K562 (cell line): Measurements from ENCODE around the gene NF1. TPM values are rescaled to one million over a fixed set of nuclear protein-coding genes. Genes with fewer than 3 reads are reported as not detected.
"Not testable (repeated sequence)": the region's sequence is repeated elsewhere in the genome, so short reads cannot be mapped to it uniquely, and the experiment has no call there.

Experiments
- ATAC-seq: fragments of 200-7000 bp; cut with Tn5 transposase; 3 replicates; pipeline ENCODE4 v1.9.1; 2020; ENCODE audit warnings: moderate library complexity
- BruUV-seq: library from RNA; stranded (reverse); fragments of 400-500 nt; replicated peaks from 2 replicates; lab custom pipeline; 2021; lab: Mats Ljungman, UMichigan
- CTCF ChIA-PET: fragments of 300-600 bp; formaldehyde crosslinking; extraction: SDS; loops from one replicate; lab custom pipeline; 2021; ENCODE audit warnings: low intra/inter-chr PET ratio; lab: Yijun Ruan, JAX
- POLR2A ChIA-PET: fragments of 300-600, 350-650 bp; sonication (Branson Sonifier 250); formaldehyde crosslinking; extraction: SDS; loops from one replicate; lab custom pipeline; 2021; ENCODE audit warnings: antibody characterized with exemption, inconsistent platforms; lab: Yijun Ruan, JAX
- DNase-seq, 4 experiments: peaks; one replicate each; pipeline versions ENCODE4 v3.0.0 to v3.0.0-alpha.2; 2011 to 2018; ENCODE audit warnings: low spot score in 3 of 4, mixed read lengths in 3 of 4; ENCODE audit errors: extremely low read depth in 1 of 4
- FAIRE-seq: peaks from 2 replicates; lab custom pipeline; 2011; peaks lifted over from hg19 to GRCh38; lab: Jason Lieb, UNC
- H2AFZ ChIP-seq: 2 replicates; pipeline ENCODE4 v1.6.0; 2011; ENCODE audit warnings: low read depth, low read length, control low read depth, inconsistent platforms
- H3K27ac ChIP-seq: fragments of 200-600 bp; 3 replicates; pipeline ENCODE4 v1.8.0; 2011; ENCODE audit warnings: low read depth, mild to moderate bottlenecking, control low read depth, inconsistent platforms, low read length, moderate library complexity, mixed read lengths; ENCODE audit errors: extremely low read depth
- H3K27me3 ChIP-seq, 2 experiments: fragments of 300-600 bp in 1 of 2; 2 replicates in 1 of 2; 3 replicates in 1 of 2; pipeline versions ENCODE4 v1.6.0 to v1.8.0; 2011; ENCODE audit warnings: inconsistent platforms in 2 of 2, low read length in 2 of 2, mild to moderate bottlenecking in 1 of 2, mixed read lengths in 1 of 2, moderate library complexity in 1 of 2; ENCODE audit not compliant: control insufficient read depth in 2 of 2, insufficient read depth in 2 of 2
- H3K36me3 ChIP-seq: fragments of 300-600 bp; 3 replicates; pipeline ENCODE4 v1.8.0; 2011; ENCODE audit warnings: mild to moderate bottlenecking, low read length, inconsistent platforms; ENCODE audit not compliant: control insufficient read depth, insufficient read depth
- H3K4me1 ChIP-seq, 2 experiments: fragments of 200-600 bp in 1 of 2; replicated peaks in 1 of 2; 2 replicates in 1 of 2; 3 replicates in 1 of 2; pipeline versions ENCODE4 v1.5.1 to v1.8.0; 2011; ENCODE audit warnings: inconsistent platforms in 2 of 2, low read length in 2 of 2, mild to moderate bottlenecking in 1 of 2, mixed read lengths in 1 of 2, moderate library complexity in 1 of 2; ENCODE audit not compliant: control insufficient read depth in 2 of 2, insufficient read depth in 2 of 2
- H3K4me2 ChIP-seq: 2 replicates; pipeline ENCODE4 v1.6.1; 2011; ENCODE audit warnings: low read length, control low read depth, inconsistent platforms, mixed read lengths; ENCODE audit not compliant: insufficient read depth
- H3K4me3 ChIP-seq: fragments of 200-600 bp; sonication (generic), shearing (Covaris generic); 2 replicates; pipeline ENCODE4 v1.5.1; 2016; ENCODE audit warnings: control low read depth, inconsistent platforms
- H3K79me2 ChIP-seq: fragments of 200-600 bp; 3 replicates; pipeline ENCODE4 v1.8.0; 2011; ENCODE audit warnings: low read length, inconsistent platforms; ENCODE audit not compliant: control insufficient read depth, insufficient read depth
- H3K9ac ChIP-seq, 2 experiments: 2 replicates each; pipeline versions ENCODE4 v1.6.0 to v1.6.1; 2011; ENCODE audit warnings: low read depth in 2 of 2, low read length in 2 of 2, control low read depth in 1 of 2, inconsistent platforms in 1 of 2, mild to moderate bottlenecking in 1 of 2, mixed read lengths in 1 of 2; ENCODE audit not compliant: insufficient read depth in 1 of 2
- H3K9me1 ChIP-seq: one replicate; pipeline ENCODE4 v1.6.0; 2011; ENCODE audit warnings: inconsistent platforms, mild to moderate bottlenecking, low read length, moderate library complexity; ENCODE audit not compliant: control insufficient read depth, insufficient read depth
- H3K9me3 ChIP-seq: replicated peaks from 2 replicates; pipeline ENCODE4 v1.5.1; 2011; ENCODE audit warnings: low read depth, low read length, inconsistent platforms; ENCODE audit not compliant: control insufficient read depth, insufficient read depth
- H4K20me1 ChIP-seq: replicated peaks from 2 replicates; pipeline ENCODE4 v1.6.1; 2011; ENCODE audit warnings: low read length, inconsistent platforms, mixed read lengths; ENCODE audit not compliant: control insufficient read depth, insufficient read depth
- DACH1 ChIP-seq: fragments of 450-650 bp; IDR thresholded peaks from 2 replicates; pipeline ENCODE4 v1.6.1; 2018; ENCODE audit not compliant: partially characterized antibody
- MTA1 ChIP-seq: fragments of 450-650 bp; IDR thresholded peaks from 2 replicates; pipeline ENCODE4 v1.6.1; 2017; ENCODE audit warnings: borderline replicate concordance
- ZBTB2 ChIP-seq: fragments of 450-650 bp; IDR thresholded peaks from 2 replicates; pipeline ENCODE4 v1.6.1; 2016; ENCODE audit warnings: antibody characterized with exemption
- ZEB2 ChIP-seq: fragments of 450-650 bp; IDR thresholded peaks from 2 replicates; pipeline ENCODE4 v1.6.1; 2016
- WGBS: fragments of 100-300 bp; shearing (Covaris generic); methylation state at CpG from one replicate; pipeline ENCODE4 v1.1.6; 2016; ENCODE audit warnings: low coverage, mixed read lengths; ENCODE audit not compliant: insufficient coverage; ENCODE audit errors: missing lambda C conversion rate; 5-methylcytosine and 5-hydroxymethylcytosine counted together
- in situ Hi-C: fragments of 300-500 bp; cut with MboI; formaldehyde crosslinking; loops from 4 replicates; pipeline ENCODE4 v1.15.0; 2018; ENCODE audit warnings: inconsistent platforms, mixed read lengths
- intact Hi-C: fragments of 100-400 bp; cut with micrococcal nuclease; formaldehyde crosslinking; loops from 2 replicates; pipeline ENCODE4 v1.14.2; 2022
- polyA plus RNA-seq, 8 experiments: library from polyadenylated mRNA; depleted of rRNA in 4 of 8; stranded (reverse) in 5 of 8; unstranded in 3 of 8; fragments of >200 nt; fragmentation: Nextera tagmentation in 2 of 8; fragmentation: Illumina TruSeq in 1 of 8; extraction: Ambion mirVana in 2 of 8; extraction: Trizol in 1 of 8; gene quantifications; 2 replicates each; pipeline versions ENCODE4 v1.2.1 to v1.2.3, GENCODE V29; 2011 to 2014; ENCODE audit warnings: inconsistent platforms in 1 of 8, missing spikeins in 1 of 8
- total RNA-seq, 7 experiments: library from RNA; depleted of rRNA in 6 of 7; stranded (reverse); fragments of >200 nt in 6 of 7; fragmentation: Illumina TruSeq in 2 of 7; extraction: Trizol in 2 of 7; gene quantifications; 2 replicates each; pipeline versions ENCODE4 v1.2.1 to v1.2.3, GENCODE V29; 2011 to 2021; ENCODE audit warnings: low replicate concordance in 1 of 7

Gene NF1
- total and polyA plus RNA-seq, 9 of the 15 experiments (the other 6 are each of a cell fraction or from before 2014, with no cell fraction given) = 3.4 to 41.9 (median 24.3) TPM

- in situ Hi-C loops, H3K27ac ChIP-seq, H3K9me3 ChIP-seq, CTCF ChIA-PET, BruUV-seq, H3K9ac ChIP-seq, H4K20me1 ChIP-seq, H2AFZ ChIP-seq, ATAC-seq, H3K27me3 ChIP-seq: not testable (repeated sequence)
- TF ChIP-seq ZEB2 (peak; percentile 76), MTA1 (0 out of 2 replicates have a peak, but pooled peaks have one; percentile 54), ZBTB2 (peak; percentile 46; the same call in 1 of the 2 replicates), DACH1 (peak; percentile 85)
- TF ChIP-seq, all 486 proteins: peak for 4; not testable (repeated sequence) for 482
- WGBS = 94% methylated on average over 1 of the region's 1 CpG
- H3K4me2 ChIP-seq, FAIRE-seq, H3K4me1 ChIP-seq, H3K9me1 ChIP-seq, H3K4me3 ChIP-seq, DNase-seq, H3K79me2 ChIP-seq, intact Hi-C loops: not testable (repeated sequence)
- POLR2A ChIA-PET = interaction anchor here (0.6 kb wide), 1 partner anchor 12 kb away, joined by 3 read pairs; no protein-coding TSS in a partner anchor
- H3K36me3 ChIP-seq = peaks cover 47% of the 10 kb centered on the region; the same call in 2 of the 3 replicates
These were observed 168.1 kb downstream of the NF1 start for GRCh38 chr17:31262923-31263322.
